BJ (cell line): ENCODE results near the gene USH2A. TPM values are rescaled to one million over a fixed set of nuclear protein-coding genes. Genes with fewer than 3 reads are reported as not detected.

Experiments used
- CTCF ChIA-PET: fragments of 350-600 bp; formaldehyde crosslinking; extraction: SDS; loops from one replicate; lab custom pipeline; 2021; ENCODE audit warnings: antibody characterized with exemption, inconsistent platforms; lab: Yijun Ruan, JAX
- POLR2A ChIA-PET: fragments of 300-600 bp; sonication (Branson Sonifier 250); formaldehyde crosslinking; extraction: SDS; loops from one replicate; lab custom pipeline; 2021; ENCODE audit warnings: antibody characterized with exemption; lab: Charles Lee
- DNase-seq: peaks from one replicate; pipeline ENCODE4 v3.0.0-alpha.2; 2011; ENCODE audit warnings: low read depth
- H3K27me3 ChIP-seq: 2 replicates; pipeline ENCODE4 v1.6.0; 2011; ENCODE audit warnings: low read length; ENCODE audit not compliant: control insufficient read depth, insufficient read depth
- H3K36me3 ChIP-seq: 2 replicates; pipeline ENCODE4 v1.5.1; 2011; ENCODE audit warnings: low read length; ENCODE audit not compliant: control insufficient read depth, insufficient read depth
- H3K4me3 ChIP-seq: 2 replicates; pipeline ENCODE4 v1.5.1; 2011; ENCODE audit warnings: low read depth, mild to moderate bottlenecking, control low read depth, low read length
- polyA plus RNA-seq: library from polyadenylated mRNA; depleted of rRNA; stranded (reverse); fragments of >200 nt; gene quantifications from 2 replicates; pipeline ENCODE4 v1.2.3, GENCODE V29; 2011
- TF ChIP-seq, protein P1 (sequence below): IDR thresholded peaks from 2 replicates; pipeline ENCODE4 v1.5.1; 2011; ENCODE audit warnings: low read depth, mild to moderate bottlenecking, control low read depth, inconsistent platforms, low read length, moderate library complexity; ENCODE audit not compliant: insufficient read depth

The USH2A gene
- polyA plus RNA-seq, 1 experiment, result under 0.01 TPM

DNA sequence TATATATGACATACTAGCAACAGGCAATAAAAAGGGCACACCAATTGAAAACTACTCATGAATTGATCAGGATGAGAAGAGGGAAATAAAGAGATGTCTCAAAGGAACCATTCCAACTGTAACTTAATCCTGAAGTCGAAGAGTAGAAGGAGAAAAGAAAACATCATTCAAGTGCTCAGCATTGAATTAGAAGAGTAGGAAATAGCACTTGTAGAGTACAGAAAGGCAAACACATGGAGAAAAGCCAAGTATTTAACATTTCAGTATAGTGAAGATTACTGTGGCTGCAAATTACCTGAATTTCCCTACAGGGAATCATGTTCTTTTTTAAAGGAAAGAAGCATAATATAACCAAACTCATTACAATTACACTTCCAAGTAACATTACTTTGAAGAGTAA lies 651.1 kb downstream of the USH2A start:
- ChIA-PET POLR2A (no interaction called here), CTCF (no interaction called here)
- no peaks in the 10 kb centered on the region for H3K27me3 ChIP-seq
- no peak for DNase-seq
- H3K4me3 ChIP-seq, result no peak overlapping the region
- TF ChIP-seq, protein P1, sequence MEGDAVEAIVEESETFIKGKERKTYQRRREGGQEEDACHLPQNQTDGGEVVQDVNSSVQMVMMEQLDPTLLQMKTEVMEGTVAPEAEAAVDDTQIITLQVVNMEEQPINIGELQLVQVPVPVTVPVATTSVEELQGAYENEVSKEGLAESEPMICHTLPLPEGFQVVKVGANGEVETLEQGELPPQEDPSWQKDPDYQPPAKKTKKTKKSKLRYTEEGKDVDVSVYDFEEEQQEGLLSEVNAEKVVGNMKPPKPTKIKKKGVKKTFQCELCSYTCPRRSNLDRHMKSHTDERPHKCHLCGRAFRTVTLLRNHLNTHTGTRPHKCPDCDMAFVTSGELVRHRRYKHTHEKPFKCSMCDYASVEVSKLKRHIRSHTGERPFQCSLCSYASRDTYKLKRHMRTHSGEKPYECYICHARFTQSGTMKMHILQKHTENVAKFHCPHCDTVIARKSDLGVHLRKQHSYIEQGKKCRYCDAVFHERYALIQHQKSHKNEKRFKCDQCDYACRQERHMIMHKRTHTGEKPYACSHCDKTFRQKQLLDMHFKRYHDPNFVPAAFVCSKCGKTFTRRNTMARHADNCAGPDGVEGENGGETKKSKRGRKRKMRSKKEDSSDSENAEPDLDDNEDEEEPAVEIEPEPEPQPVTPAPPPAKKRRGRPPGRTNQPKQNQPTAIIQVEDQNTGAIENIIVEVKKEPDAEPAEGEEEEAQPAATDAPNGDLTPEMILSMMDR, result no peak
- H3K36me3 ChIP-seq, result no peaks in the 10 kb centered on the region

DNA sequence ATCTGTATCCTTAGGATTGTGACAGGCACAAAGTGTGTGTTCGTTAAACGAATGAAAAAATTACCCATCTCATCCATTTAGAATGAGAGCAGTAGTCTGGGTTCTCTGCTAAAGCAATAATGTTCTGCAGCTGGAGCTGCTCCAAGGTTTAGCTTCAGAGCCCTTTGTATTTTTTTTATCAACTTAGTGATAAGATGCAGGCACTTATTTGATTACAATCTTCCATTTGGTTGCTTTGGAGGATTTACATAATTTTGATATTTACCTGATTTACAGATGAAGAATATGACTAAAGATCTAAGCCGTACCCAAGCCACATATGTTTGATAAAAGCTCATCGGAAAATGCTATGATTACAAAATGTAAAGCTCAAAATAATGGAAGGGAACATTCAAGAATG lies 654.9 kb downstream of the USH2A start:
- H3K4me3 ChIP-seq, result no peak overlapping the region
- ChIA-PET POLR2A (no interaction called here), CTCF (interaction anchor here (0.8 to 1.3 kb wide), 2 partner anchors 40 to 49 kb away, joined by 3 read pairs; no protein-coding TSS in a partner anchor)
- DNase-seq, result no peak
- H3K27me3 ChIP-seq, result no peaks in the 10 kb centered on the region
- TF ChIP-seq, protein P1, result no peak
- no peaks in the 10 kb centered on the region for H3K36me3 ChIP-seq

DNA sequence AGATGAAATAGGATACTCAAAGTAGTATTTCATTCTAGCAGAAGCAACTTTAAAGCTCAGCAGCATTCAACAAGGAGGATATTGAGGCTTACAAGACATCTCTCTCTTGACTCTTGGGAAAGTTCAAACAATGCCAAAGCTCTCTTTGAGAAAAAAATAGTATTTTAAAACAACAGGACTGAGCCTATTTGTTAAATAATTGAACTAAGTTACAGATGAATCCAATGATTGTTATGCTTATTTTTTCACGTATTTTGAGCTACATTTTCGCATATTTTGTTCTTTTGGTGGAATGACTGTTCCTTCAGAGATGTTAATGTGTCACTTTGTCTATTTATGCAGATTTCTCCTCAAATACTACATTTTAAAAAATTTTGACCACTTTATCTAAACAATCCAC lies 655.5 kb downstream of the USH2A start:
- CTCF ChIA-PET, result interaction anchor here (1.3 kb wide), 1 partner anchor 39 kb away, joined by 3 read pairs; no protein-coding TSS in a partner anchor
- TF ChIP-seq, protein P1, result no peak
- no peak overlapping the region for H3K4me3 ChIP-seq
- no peak for DNase-seq
- POLR2A ChIA-PET, result no interaction called here
- no peaks in the 10 kb centered on the region for H3K27me3 ChIP-seq
- H3K36me3 ChIP-seq, result no peaks in the 10 kb centered on the region

DNA sequence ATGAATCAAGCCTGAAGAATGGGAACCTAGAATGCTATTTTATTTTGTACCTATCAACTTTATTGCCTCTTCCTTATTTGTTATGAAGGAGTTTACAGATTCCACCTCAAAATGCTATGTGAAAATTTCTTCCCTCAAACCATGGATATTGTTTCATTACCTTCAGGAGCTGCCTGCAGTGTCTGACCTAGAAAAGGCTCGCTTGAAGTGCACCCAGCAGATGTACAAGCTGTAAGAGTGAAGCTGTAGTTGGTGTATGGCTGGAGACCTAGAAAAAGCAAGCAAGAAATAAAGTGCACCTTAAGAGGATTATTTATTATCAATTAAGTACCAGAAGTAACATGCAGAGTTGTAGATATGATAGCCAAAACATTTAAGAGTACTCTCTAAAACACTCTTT lies 656.7 kb downstream of the USH2A start:
- no peak for DNase-seq
- no peak overlapping the region for H3K4me3 ChIP-seq
- H3K36me3 ChIP-seq, result no peaks in the 10 kb centered on the region
- TF ChIP-seq, protein P1, result no peak
- CTCF ChIA-PET, result no interaction called here
- POLR2A ChIA-PET, result no interaction called here
- no peaks in the 10 kb centered on the region for H3K27me3 ChIP-seq

DNA sequence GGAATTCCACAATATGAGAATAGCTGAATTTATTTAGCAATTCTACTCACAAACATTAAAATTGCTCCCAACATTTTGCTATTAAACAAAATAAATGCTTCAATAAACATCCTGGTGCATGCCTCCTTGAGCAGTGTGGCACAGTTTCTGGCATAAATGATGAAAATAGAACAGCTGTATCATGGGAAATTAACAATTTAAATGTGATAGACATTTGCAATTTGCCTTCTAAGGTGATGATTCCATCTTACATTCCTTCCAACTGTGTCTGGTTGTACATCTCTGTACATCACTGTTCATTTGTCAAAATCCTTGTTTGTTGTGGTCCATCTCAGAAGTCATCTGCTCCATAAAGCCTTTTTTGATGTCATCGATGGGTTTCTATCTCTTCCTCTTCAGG lies 657.4 kb downstream of the USH2A start:
- Histone ChIP-seq H3K4me3 (no peak overlapping the region), H3K36me3 (no peaks in the 10 kb centered on the region), H3K27me3 (no peaks in the 10 kb centered on the region)
- DNase-seq, result no peak
- ChIA-PET POLR2A (no interaction called here), CTCF (no interaction called here)
- TF ChIP-seq, protein P1, result no peak
